NCI-H226 (cell line): ENCODE measurements around the gene NRXN3.

Source experiments
- DNase-seq: peaks from one replicate; pipeline ENCODE4 v3.0.0-alpha.2; 2015

NRXN3 gene

GRCh38 chr14:79890527-79890926, 1720.4 kb downstream of the NRXN3 start:
- no peak for DNase-seq

- no peak for DNase-seq
Observed at GRCh38 chr14:79896009-79896408, 1725.8 kb downstream of the NRXN3 start.

- DNase-seq: no peak
Observed at GRCh38 chr14:79899610-79900009, 1729.4 kb downstream of the NRXN3 start.

GRCh38 chr14:79904497-79904896, 1734.3 kb downstream of the NRXN3 start:
- DNase-seq: no peak

- DNase-seq: no peak
Observed at GRCh38 chr14:79906994-79907393, 1736.8 kb downstream of the NRXN3 start.

GRCh38 chr14:79910086-79910485, 1739.9 kb downstream of the NRXN3 start:
- DNase-seq: no peak

GRCh38 chr14:79911744-79912143, 1741.6 kb downstream of the NRXN3 start:
- no peak for DNase-seq

- no peak for DNase-seq
Observed at GRCh38 chr14:79914595-79914994, 1744.4 kb downstream of the NRXN3 start.

GRCh38 chr14:79915406-79915805, 1745.2 kb downstream of the NRXN3 start:
- DNase-seq: no peak

- DNase-seq: no peak
Observed at GRCh38 chr14:79916281-79916680, 1746.1 kb downstream of the NRXN3 start.

- no peak for DNase-seq
Observed at GRCh38 chr14:79916892-79917291, 1746.7 kb downstream of the NRXN3 start.
